K562 (cell line): ENCODE results near the gene TYW3. TPM values are rescaled to one million over a fixed set of nuclear protein-coding genes. Genes with fewer than 3 reads are reported as not detected.
A peak's percentile ranks its signal among the peaks of the same experiment; 100 is the strongest.

Experiments
- BACH1 ChIP-seq: fragments of 200-800 bp; sonication (Bioruptor generic); IDR thresholded peaks from 2 replicates; pipeline ENCODE4 v1.6.1; 2016; ENCODE audit warnings: missing genetic modification characterization, missing compliant biosample characterization
- CBFA2T3 ChIP-seq: fragments of 450-650 bp; IDR thresholded peaks from 2 replicates; pipeline ENCODE4 v1.6.1; 2017
- CCAR2 ChIP-seq: fragments of 200-400 bp; formaldehyde crosslinking; IDR thresholded peaks from 2 replicates; pipeline ENCODE4 v1.6.1; 2017; ENCODE audit warnings: mild to moderate bottlenecking, low read depth, low read length
- CREB3 ChIP-seq: fragments of 450-650 bp; conservative IDR thresholded peaks from 2 replicates; pipeline ENCODE4 v1.6.1; 2016; ENCODE audit warnings: missing genetic modification characterization, low read depth, mild to moderate bottlenecking, missing compliant biosample characterization, moderate library complexity
- CREM ChIP-seq: IDR thresholded peaks from 2 replicates; pipeline ENCODE4 v1.6.1; 2014; ENCODE audit warnings: antibody characterized with exemption, low read depth
- ELF1 ChIP-seq: fragments of 200-800 bp; sonication (Bioruptor generic); IDR thresholded peaks from 2 replicates; pipeline ENCODE4 v1.6.1; 2016; ENCODE audit warnings: missing genetic modification characterization, missing compliant biosample characterization
- EWSR1 ChIP-seq: fragments of 450-650 bp; IDR thresholded peaks from 2 replicates; pipeline ENCODE4 v1.6.1; 2018; ENCODE audit warnings: borderline replicate concordance, mild to moderate bottlenecking, low read depth, moderate library complexity; ENCODE audit not compliant: partially characterized antibody
- FOXK1 ChIP-seq: sonication (generic); formaldehyde crosslinking; IDR thresholded peaks from 2 replicates; pipeline ENCODE4 v1.8.0; 2022; ENCODE audit warnings: missing genetic modification reagents, mild to moderate bottlenecking, borderline replicate concordance
- FUS ChIP-seq: fragments of 200-400 bp; formaldehyde crosslinking; optimal IDR thresholded peaks from 2 replicates; pipeline ENCODE3; 2017; ENCODE audit warnings: low read depth, low read length
- GTF2A2 ChIP-seq: IDR thresholded peaks from 2 replicates; pipeline ENCODE4 v1.6.1; 2016; ENCODE audit warnings: mild to moderate bottlenecking, missing genetic modification characterization, missing compliant biosample characterization
- HMG20A ChIP-seq: fragments of 450-650 bp; formaldehyde crosslinking; conservative IDR thresholded peaks from 2 replicates; pipeline ENCODE4 v1.4.0; 2020; ENCODE audit warnings: mild to moderate bottlenecking, mixed read lengths
- MBD1 ChIP-seq: fragments of 250-450 bp; sonication (Bioruptor Pico); IDR thresholded peaks from 2 replicates; pipeline ENCODE4 v1.8.0; 2022; ENCODE audit warnings: inconsistent platforms
- MIER1 ChIP-seq: fragments of 450-650 bp; IDR thresholded peaks from 2 replicates; pipeline ENCODE4 v1.6.1; 2016; ENCODE audit warnings: antibody characterized with exemption, mild to moderate bottlenecking, low read depth
- NFRKB ChIP-seq: fragments of 450-650 bp; IDR thresholded peaks from 2 replicates; pipeline ENCODE4 v1.6.1; 2016; ENCODE audit warnings: low read depth
- RBM34 ChIP-seq: fragments of 200-400 bp; formaldehyde crosslinking; IDR thresholded peaks from 2 replicates; pipeline ENCODE4 v1.6.1; 2018; ENCODE audit warnings: low read length, borderline replicate concordance; ENCODE audit not compliant: insufficient read depth
- TCFL5 ChIP-seq: fragments of 250-450 bp; sonication (Bioruptor Pico); conservative IDR thresholded peaks from 2 replicates; pipeline ENCODE4 v1.6.1; 2021; ENCODE audit warnings: mild to moderate bottlenecking, moderate library complexity, matching md5 sums
- ZNF561 ChIP-seq: fragments of 450-650 bp; formaldehyde crosslinking; conservative IDR thresholded peaks from 2 replicates; pipeline ENCODE4 v1.4.0; 2020; ENCODE audit warnings: mild to moderate bottlenecking, moderate library complexity
- polyA plus RNA-seq, 8 experiments: library from polyadenylated mRNA; depleted of rRNA in 4 of 8; stranded (reverse) in 5 of 8; unstranded in 3 of 8; fragments of >200 nt; fragmentation: Nextera tagmentation in 2 of 8; fragmentation: Illumina TruSeq in 1 of 8; extraction: Ambion mirVana in 2 of 8; extraction: Trizol in 1 of 8; gene quantifications; 2 replicates each; pipeline versions ENCODE4 v1.2.1 to v1.2.3, GENCODE V29; 2011 to 2014; ENCODE audit warnings: inconsistent platforms in 1 of 8, missing spikeins in 1 of 8
- total RNA-seq, 7 experiments: library from RNA; depleted of rRNA in 6 of 7; stranded (reverse); fragments of >200 nt in 6 of 7; fragmentation: Illumina TruSeq in 2 of 7; extraction: Trizol in 2 of 7; gene quantifications; 2 replicates each; pipeline versions ENCODE4 v1.2.1 to v1.2.3, GENCODE V29; 2011 to 2021; ENCODE audit warnings: low replicate concordance in 1 of 7
- TF ChIP-seq, protein P1 (sequence below): fragments of 250-450 bp; sonication (Bioruptor Pico); IDR thresholded peaks from 2 replicates; pipeline ENCODE4 v1.9.0; 2021; ENCODE audit warnings: mild to moderate bottlenecking
- TF ChIP-seq, protein P2 (sequence below), 3 experiments: fragments of 200-800 bp in 1 of 3; fragments of 250-450 bp in 1 of 3; fragments of 450-650 bp in 1 of 3; sonication (Bioruptor Pico) in 1 of 3; sonication (Bioruptor generic) in 1 of 3; formaldehyde crosslinking in 1 of 3; IDR thresholded peaks; 2 replicates each; pipeline versions ENCODE4 v1.6.1 to v1.8.0; 2016 to 2022; ENCODE audit warnings: mild to moderate bottlenecking in 2 of 3, missing genetic modification characterization in 2 of 3, missing compliant biosample characterization in 1 of 3, moderate library complexity in 1 of 3
- TF ChIP-seq, protein P3 (sequence below): fragments of 450-650 bp; IDR thresholded peaks from 2 replicates; pipeline ENCODE4 v1.6.1; 2016; ENCODE audit warnings: borderline replicate concordance

Gene TYW3
- total and polyA plus RNA-seq, 9 of the 15 experiments (the other 6 are each of a cell fraction or from before 2014, with no cell fraction given), result 22.0 to 54.0 (median 41.1) TPM

GRCh38 chr1:74732960-74733603, at the start of gene TYW3, which contains the start of gene CRYZ (continued):
- TF ChIP-seq, protein P1, sequence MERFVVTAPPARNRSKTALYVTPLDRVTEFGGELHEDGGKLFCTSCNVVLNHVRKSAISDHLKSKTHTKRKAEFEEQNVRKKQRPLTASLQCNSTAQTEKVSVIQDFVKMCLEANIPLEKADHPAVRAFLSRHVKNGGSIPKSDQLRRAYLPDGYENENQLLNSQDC (CRISPR knock-in tag), result no peak
- no peak for TF ChIP-seq FOXK1 (CRISPR knock-in tag)
- TF ChIP-seq CREM, result no peak
- peak; percentile 98 for TF ChIP-seq NFRKB
- TF ChIP-seq CBFA2T3, result no peak
- no peak for TF ChIP-seq BACH1 (tag)
- no peak for TF ChIP-seq GTF2A2 (tag)
- no peak for TF ChIP-seq CREB3 (tag)
- TF ChIP-seq MIER1, result no peak
- no peak for TF ChIP-seq ZNF561
- TF ChIP-seq FUS, result no peak
- TF ChIP-seq, protein P2, sequence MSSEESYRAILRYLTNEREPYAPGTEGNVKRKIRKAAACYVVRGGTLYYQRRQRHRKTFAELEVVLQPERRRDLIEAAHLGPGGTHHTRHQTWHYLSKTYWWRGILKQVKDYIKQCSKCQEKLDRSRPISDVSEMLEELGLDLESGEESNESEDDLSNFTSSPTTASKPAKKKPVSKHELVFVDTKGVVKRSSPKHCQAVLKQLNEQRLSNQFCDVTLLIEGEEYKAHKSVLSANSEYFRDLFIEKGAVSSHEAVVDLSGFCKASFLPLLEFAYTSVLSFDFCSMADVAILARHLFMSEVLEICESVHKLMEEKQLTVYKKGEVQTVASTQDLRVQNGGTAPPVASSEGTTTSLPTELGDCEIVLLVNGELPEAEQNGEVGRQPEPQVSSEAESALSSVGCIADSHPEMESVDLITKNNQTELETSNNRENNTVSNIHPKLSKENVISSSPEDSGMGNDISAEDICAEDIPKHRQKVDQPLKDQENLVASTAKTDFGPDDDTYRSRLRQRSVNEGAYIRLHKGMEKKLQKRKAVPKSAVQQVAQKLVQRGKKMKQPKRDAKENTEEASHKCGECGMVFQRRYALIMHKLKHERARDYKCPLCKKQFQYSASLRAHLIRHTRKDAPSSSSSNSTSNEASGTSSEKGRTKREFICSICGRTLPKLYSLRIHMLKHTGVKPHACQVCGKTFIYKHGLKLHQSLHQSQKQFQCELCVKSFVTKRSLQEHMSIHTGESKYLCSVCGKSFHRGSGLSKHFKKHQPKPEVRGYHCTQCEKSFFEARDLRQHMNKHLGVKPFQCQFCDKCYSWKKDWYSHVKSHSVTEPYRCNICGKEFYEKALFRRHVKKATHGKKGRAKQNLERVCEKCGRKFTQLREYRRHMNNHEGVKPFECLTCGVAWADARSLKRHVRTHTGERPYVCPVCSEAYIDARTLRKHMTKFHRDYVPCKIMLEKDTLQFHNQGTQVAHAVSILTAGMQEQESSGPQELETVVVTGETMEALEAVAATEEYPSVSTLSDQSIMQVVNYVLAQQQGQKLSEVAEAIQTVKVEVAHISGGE (CRISPR knock-in tag; IDR thresholded peaks at IDR 0.05), result peak in 1 of 3 experiments; percentile 77; a peak in 2 of 6 replicates
- no peak for TF ChIP-seq TCFL5 (CRISPR knock-in tag)
- TF ChIP-seq MBD1, result no peak
- no peak for TF ChIP-seq EWSR1
- no peak for TF ChIP-seq RBM34
- TF ChIP-seq ELF1 (tag), result no peak
- no peak for TF ChIP-seq HMG20A
- TF ChIP-seq CCAR2, result no peak
- TF ChIP-seq, protein P3, sequence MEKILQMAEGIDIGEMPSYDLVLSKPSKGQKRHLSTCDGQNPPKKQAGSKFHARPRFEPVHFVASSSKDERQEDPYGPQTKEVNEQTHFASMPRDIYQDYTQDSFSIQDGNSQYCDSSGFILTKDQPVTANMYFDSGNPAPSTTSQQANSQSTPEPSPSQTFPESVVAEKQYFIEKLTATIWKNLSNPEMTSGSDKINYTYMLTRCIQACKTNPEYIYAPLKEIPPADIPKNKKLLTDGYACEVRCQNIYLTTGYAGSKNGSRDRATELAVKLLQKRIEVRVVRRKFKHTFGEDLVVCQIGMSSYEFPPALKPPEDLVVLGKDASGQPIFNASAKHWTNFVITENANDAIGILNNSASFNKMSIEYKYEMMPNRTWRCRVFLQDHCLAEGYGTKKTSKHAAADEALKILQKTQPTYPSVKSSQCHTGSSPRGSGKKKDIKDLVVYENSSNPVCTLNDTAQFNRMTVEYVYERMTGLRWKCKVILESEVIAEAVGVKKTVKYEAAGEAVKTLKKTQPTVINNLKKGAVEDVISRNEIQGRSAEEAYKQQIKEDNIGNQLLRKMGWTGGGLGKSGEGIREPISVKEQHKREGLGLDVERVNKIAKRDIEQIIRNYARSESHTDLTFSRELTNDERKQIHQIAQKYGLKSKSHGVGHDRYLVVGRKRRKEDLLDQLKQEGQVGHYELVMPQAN, result peak; percentile 93
